Colonic mucosa (tissue), 4 donors: ENCODE data around the gene KARS1. TPM values are rescaled to one million over a fixed set of nuclear protein-coding genes. Genes with fewer than 3 reads are reported as not detected.
A peak's percentile ranks its signal among the peaks of the same experiment; 100 is the strongest.

Source experiments
- DNase-seq: peaks from one replicate; pipeline ENCODE4 v3.0.0-alpha.2; 2020
- H3K27ac ChIP-seq: fragments of 200-600 bp; one replicate; pipeline ENCODE4 v1.8.0; 2021
- H3K27me3 ChIP-seq: fragments of 200-600 bp; one replicate; pipeline ENCODE4 v1.8.0; 2021
- H3K36me3 ChIP-seq: fragments of 200-600 bp; one replicate; pipeline ENCODE4 v1.8.0; 2021
- H3K4me1 ChIP-seq: fragments of 200-600 bp; one replicate; pipeline ENCODE4 v1.8.0; 2021; ENCODE audit warnings: mild to moderate bottlenecking
- H3K4me3 ChIP-seq: fragments of 200-600 bp; one replicate; pipeline ENCODE4 v1.8.0; 2021
- H3K9ac ChIP-seq, 2 donors: one replicate each; pipeline ENCODE4 v1.7.0; 2013; ENCODE audit warnings: control low read depth in 2 of 2, low read depth in 2 of 2, low read length in 2 of 2
- H3K9me3 ChIP-seq: fragments of 200-600 bp; one replicate; pipeline ENCODE4 v1.8.0; 2021
- intact Hi-C: fragments of 100-400 bp; cut with DNase I; formaldehyde crosslinking; loops from one replicate; pipeline ENCODE4 v1.14.1; 2022
- total RNA-seq, 2 donors: library from RNA; stranded (reverse); fragmentation: NEBNext Ultra II Directional in 1 of 2; extraction: Animal tissue kit (Norgen Biotek cat#: 25700) in 1 of 2; gene quantifications; one replicate each; pipeline ENCODE4 v1.2.1, GENCODE V29; 2021
- TF ChIP-seq, protein P1 (sequence below): fragments of 200-600 bp; IDR thresholded peaks from one replicate; pipeline ENCODE4 v1.8.0; 2022; ENCODE audit warnings: antibody characterized with exemption, mild to moderate bottlenecking
- donor health status: healthy.
- donor health status: DM: no; HTN: no; CAD: no.
- donor health status: DM: no; HTN: no; CAD: no.

KARS1 gene
- total RNA-seq, 2 donors from 2014 or later, result 102 to 151 TPM

DNA sequence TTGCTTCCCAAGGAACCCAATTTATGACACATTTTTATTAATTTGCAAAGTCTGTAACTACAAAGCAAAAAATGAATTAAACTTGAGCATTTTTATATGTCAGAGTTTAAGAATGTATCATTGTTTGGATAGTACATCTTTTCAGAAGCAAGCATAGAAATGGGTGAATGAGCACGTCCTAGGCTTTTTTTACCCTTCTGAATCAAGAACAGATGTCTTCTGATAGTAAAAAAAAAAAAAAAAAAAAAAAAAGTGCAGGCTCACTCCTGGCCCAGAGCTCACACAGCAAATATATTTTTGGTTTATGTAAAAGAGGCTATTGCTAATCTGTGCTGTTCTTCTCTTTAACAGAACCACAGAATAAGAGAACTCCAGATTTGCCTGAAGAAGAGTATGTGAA is 6.5 kb upstream of the KARS1 start:
- Histone ChIP-seq H3K4me3 (no peak overlapping the region), H3K9me3 (no peaks in the 10 kb centered on the region), H3K27ac (no peak overlapping the region), H3K36me3 (peaks cover 14% of the 10 kb centered on the region), H3K4me1 (peaks cover 10% of the 10 kb centered on the region), H3K9ac (no peak overlapping the region), H3K27me3 (no peaks in the 10 kb centered on the region)
- intact Hi-C loops, result loop anchor here (5.0 kb wide), 1 partner anchor 108 kb away; no protein-coding TSS in a partner anchor
- TF ChIP-seq, protein P1, sequence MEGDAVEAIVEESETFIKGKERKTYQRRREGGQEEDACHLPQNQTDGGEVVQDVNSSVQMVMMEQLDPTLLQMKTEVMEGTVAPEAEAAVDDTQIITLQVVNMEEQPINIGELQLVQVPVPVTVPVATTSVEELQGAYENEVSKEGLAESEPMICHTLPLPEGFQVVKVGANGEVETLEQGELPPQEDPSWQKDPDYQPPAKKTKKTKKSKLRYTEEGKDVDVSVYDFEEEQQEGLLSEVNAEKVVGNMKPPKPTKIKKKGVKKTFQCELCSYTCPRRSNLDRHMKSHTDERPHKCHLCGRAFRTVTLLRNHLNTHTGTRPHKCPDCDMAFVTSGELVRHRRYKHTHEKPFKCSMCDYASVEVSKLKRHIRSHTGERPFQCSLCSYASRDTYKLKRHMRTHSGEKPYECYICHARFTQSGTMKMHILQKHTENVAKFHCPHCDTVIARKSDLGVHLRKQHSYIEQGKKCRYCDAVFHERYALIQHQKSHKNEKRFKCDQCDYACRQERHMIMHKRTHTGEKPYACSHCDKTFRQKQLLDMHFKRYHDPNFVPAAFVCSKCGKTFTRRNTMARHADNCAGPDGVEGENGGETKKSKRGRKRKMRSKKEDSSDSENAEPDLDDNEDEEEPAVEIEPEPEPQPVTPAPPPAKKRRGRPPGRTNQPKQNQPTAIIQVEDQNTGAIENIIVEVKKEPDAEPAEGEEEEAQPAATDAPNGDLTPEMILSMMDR, result no peak
- no peak for DNase-seq

DNA sequence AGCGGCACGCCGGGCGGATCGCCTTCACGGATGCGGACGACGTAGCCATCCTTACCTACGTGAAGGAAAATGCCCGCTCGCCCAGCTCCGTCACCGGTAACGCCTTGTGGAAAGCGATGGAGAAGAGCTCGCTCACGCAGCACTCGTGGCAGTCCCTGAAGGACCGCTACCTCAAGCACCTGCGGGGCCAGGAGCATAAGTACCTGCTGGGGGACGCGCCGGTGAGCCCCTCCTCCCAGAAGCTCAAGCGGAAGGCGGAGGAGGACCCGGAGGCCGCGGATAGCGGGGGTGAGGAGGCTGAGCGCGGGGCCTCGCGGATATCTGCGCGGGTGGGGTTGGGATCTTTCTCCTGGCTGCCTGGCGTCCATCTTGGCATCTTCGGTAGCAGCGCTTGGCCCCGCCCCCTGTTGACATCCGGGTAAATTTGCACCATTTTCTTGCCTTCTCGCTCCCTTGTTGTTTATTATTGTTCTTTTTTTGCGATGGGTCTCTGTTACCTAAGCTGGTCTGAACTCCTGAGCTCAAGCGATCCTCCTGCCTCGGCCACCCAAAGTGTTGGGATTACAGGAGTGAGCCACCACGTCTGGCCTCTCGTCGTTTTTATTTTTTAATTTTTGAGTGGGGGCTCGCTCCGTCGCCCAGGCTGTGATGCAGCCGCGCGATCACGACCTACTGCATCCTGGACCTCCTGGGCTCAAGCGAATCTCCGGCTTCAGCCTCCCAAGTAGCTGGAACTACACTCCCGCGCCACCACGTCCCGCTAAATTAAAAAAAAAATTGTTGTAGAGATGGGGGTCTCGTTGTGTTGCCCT is 1.0 kb upstream of the KARS1 start:
- H3K9me3 ChIP-seq, result no peaks in the 10 kb centered on the region
- TF ChIP-seq, protein P1, result no peak
- peak overlapping the region; percentile 94 for H3K4me3 ChIP-seq
- intact Hi-C loops, result no loop called here
- peak; percentile 92 for DNase-seq
- peaks cover 18% of the 10 kb centered on the region for H3K4me1 ChIP-seq
- H3K27me3 ChIP-seq, result no peaks in the 10 kb centered on the region
- H3K27ac ChIP-seq, result peak overlapping the region; percentile 99
- peak overlapping the region; percentile 95 to 99 for H3K9ac ChIP-seq
- H3K36me3 ChIP-seq, result no peaks in the 10 kb centered on the region

DNA sequence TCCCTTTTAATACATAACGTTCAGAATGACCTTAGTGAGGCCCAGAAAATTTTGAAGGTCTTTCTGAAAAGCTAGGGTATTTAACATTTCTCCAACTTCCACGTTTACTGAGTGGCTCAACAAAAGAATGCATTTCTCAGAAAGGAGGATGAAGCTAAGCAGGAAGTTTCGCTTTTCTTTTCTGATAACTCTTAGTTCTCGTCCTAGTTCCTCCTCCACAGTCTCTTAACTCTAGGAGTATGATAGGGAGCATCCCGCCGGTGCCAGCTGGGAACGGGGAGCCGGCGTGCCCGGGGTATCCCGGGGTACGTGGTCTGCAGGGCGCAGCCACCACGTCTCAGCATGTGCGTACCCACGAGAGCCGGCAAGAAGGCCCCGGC is 363 bp downstream of the KARS1 start:
- no peaks in the 10 kb centered on the region for H3K36me3 ChIP-seq
- peak overlapping the region; percentile 99 for H3K27ac ChIP-seq
- peak overlapping the region; percentile 95 to 99 for H3K9ac ChIP-seq
- intact Hi-C loops, result no loop called here
- TF ChIP-seq, protein P1, result no peak
- no peaks in the 10 kb centered on the region for H3K27me3 ChIP-seq
- no peak for DNase-seq
- no peaks in the 10 kb centered on the region for H3K9me3 ChIP-seq
- H3K4me1 ChIP-seq, result peaks cover 18% of the 10 kb centered on the region
- peak overlapping the region; percentile 94 for H3K4me3 ChIP-seq

DNA sequence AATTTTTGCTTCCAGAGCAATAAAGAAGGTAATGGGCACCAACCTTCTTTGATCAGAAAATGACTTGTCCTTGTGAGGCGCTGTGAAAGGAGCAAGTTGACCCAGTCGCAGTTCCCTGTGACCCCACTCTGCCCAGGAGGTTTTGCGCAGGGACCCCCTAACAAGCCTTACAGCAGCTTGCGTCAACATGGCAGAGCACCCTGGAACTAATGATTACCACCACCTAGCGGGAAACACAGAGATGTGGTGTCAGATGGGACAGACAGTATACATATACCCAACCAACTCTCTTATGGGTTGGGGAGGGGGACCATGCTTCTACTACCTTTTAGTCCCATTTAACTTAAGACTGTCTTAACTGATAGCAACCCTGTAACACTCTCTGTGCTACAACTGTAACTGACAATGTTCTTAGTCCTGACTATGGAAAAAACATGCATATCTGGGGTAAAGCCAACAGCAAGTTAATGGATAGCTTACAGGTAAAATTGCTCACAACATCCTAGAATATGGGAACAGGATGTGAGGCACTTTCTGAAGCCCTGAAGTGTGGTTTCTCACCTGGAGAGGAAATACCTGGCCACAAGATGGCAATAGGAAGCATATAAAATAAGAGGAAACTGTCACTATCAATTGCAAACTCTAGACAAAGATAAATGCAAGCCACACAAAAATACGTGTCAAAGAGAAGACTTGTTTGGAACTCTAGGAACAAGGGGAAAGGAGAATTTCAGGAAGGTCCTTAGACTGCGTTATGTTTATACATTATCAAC is 3.0 kb downstream of the KARS1 start:
- H3K9ac ChIP-seq, result no peak overlapping the region
- H3K4me1 ChIP-seq, result peaks cover 9% of the 10 kb centered on the region
- intact Hi-C loops, result no loop called here
- H3K36me3 ChIP-seq, result no peaks in the 10 kb centered on the region
- no peaks in the 10 kb centered on the region for H3K9me3 ChIP-seq
- DNase-seq, result no peak
- H3K4me3 ChIP-seq, result no peak overlapping the region
- H3K27ac ChIP-seq, result no peak overlapping the region
- TF ChIP-seq, protein P1, result peak; percentile 12
- H3K27me3 ChIP-seq, result no peaks in the 10 kb centered on the region

DNA sequence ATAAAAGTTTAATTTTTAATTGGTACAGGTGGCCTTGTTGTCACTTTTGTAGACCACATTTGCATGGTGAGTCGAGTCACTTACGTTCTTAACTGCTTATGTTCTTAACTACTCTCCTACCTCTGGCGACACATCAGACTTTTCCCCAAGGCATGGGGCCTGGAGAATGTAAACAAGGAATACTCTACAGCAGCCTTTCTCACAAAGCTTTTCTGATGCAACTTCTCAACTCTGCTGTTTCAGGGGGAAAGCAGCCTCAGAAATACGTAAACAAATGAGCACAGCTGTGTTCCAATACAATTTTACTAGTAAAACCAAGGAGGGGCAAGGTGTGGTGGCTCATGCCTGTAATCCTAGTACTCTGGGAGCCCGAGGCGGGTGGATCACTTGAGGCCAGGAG is 6.9 kb downstream of the KARS1 start:
- Histone ChIP-seq H3K9me3 (no peaks in the 10 kb centered on the region), H3K9ac (no peak overlapping the region), H3K27ac (no peak overlapping the region), H3K27me3 (no peaks in the 10 kb centered on the region), H3K36me3 (peaks cover 6% of the 10 kb centered on the region), H3K4me1 (no peaks in the 10 kb centered on the region), H3K4me3 (no peak overlapping the region)
- DNase-seq, result no peak
- TF ChIP-seq, protein P1, result no peak
- intact Hi-C loops, result no loop called here
